GM18526 (cell line): ENCODE measurements around the gene HPCAL4.

Experiments
- POLR2A ChIP-seq: IDR thresholded peaks from 3 replicates; pipeline ENCODE4 v1.6.1; 2011; ENCODE audit not compliant: insufficient read length; ENCODE audit errors: extremely low read depth

The HPCAL4 gene

GRCh38 chr1:39717809-39718208 lies 26.6 kb upstream of the HPCAL4 start:
- TF ChIP-seq POLR2A: no peak

- TF ChIP-seq POLR2A: no peak
Observed at GRCh38 chr1:39713557-39713956, 22.3 kb upstream of the HPCAL4 start.

- no peak for TF ChIP-seq POLR2A
Observed at GRCh38 chr1:39711966-39712340, 20.7 kb upstream of the HPCAL4 start.

GRCh38 chr1:39711104-39711965 lies 20.1 kb upstream of the HPCAL4 start:
- no peak for TF ChIP-seq POLR2A

GRCh38 chr1:39707506-39707905 lies 16.3 kb upstream of the HPCAL4 start:
- no peak for TF ChIP-seq POLR2A

GRCh38 chr1:39704757-39705156 lies 13.5 kb upstream of the HPCAL4 start:
- no peak for TF ChIP-seq POLR2A

- TF ChIP-seq POLR2A: no peak
Observed at GRCh38 chr1:39701049-39701439, 9.8 kb upstream of the HPCAL4 start.

GRCh38 chr1:39700348-39700747 lies 9.1 kb upstream of the HPCAL4 start:
- TF ChIP-seq POLR2A: no peak

GRCh38 chr1:39699419-39699818 lies 8.2 kb upstream of the HPCAL4 start:
- no peak for TF ChIP-seq POLR2A

- TF ChIP-seq POLR2A: no peak
Observed at GRCh38 chr1:39698568-39698967, 7.3 kb upstream of the HPCAL4 start.

GRCh38 chr1:39696448-39696847 lies 5.2 kb upstream of the HPCAL4 start:
- TF ChIP-seq POLR2A: no peak

- no peak for TF ChIP-seq POLR2A
Observed at GRCh38 chr1:39695016-39695415, 3.8 kb upstream of the HPCAL4 start.

- TF ChIP-seq POLR2A: no peak
Observed at GRCh38 chr1:39694026-39694425, 2.8 kb upstream of the HPCAL4 start.

GRCh38 chr1:39692152-39693074 lies 1.2 kb upstream of the HPCAL4 start:
- TF ChIP-seq POLR2A: no peak

- TF ChIP-seq POLR2A: no peak
Observed at GRCh38 chr1:39690794-39691382, 345 bp downstream of the HPCAL4 start.

- no peak for TF ChIP-seq POLR2A
Observed at GRCh38 chr1:39690225-39690624, 1.0 kb downstream of the HPCAL4 start.
